Pons (tissue), 1 donor: ENCODE results near the gene DACT3.

ENCODE experiments used
- DNase-seq: peaks from one replicate; pipeline ENCODE4 v3.0.0-alpha.2; 2016; ENCODE audit warnings: low spot score

Gene DACT3

DNA sequence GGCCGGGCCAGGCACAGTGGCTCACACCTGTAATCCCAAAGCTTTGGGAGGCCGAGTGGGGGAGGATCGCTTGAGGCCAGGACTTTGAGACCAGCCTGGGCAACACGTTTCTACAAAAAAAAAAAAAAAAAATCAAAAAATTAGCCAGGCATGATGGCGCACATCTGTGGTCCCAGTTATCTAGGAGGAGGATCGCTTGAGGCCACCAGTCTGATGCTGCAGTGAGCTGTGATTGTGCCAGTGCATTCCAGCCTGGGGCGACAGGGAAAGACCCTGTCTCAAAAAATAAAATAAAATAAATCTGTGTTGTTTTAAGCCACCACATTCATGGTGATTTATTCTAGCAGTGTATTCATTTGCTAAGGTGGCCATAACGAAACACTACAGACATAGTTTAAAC is 4.1 kb upstream of the DACT3 start:
- DNase-seq = no peak

DNA sequence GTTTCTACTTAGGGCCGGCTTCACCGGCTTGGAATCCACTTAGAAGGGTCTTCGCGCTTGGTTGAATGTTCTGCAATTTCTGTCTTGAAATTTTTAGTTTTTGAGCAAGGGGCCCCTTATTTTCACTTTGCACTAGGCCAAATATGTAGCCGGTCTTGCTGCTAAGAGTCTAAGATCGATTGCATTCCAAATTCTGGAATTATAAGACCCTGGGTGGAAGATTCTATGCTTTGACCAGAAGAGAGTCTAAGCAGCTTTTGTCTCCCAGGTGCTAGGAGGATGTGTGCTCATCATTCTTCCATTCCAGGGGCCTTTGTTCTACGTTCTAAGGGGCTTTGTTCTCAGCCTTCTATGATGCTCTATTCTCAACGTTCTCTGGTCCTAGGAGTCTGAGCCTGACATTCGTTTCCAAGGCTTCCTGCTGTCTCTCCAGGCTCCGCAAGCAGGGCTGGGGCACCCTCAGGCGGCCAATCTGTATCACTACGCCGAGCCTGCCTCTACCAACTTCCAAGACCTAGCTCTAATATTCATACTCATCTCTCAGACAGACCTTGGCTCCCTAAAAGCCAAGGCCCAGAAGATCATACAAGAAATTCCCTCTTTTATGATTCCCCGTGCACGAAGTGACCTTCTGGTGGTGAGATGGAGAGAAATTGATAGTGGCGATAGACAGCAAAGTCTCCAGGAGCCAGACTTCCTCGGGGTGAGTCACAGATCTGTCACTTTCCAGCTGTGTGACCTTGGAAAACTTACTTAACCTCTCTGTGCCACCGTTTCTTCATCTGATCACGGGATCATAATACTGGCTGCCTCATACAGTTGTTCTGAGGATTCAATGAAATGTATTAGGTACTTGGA is 982 bp upstream of the DACT3 start:
- DNase-seq = peak; percentile 99

DNA sequence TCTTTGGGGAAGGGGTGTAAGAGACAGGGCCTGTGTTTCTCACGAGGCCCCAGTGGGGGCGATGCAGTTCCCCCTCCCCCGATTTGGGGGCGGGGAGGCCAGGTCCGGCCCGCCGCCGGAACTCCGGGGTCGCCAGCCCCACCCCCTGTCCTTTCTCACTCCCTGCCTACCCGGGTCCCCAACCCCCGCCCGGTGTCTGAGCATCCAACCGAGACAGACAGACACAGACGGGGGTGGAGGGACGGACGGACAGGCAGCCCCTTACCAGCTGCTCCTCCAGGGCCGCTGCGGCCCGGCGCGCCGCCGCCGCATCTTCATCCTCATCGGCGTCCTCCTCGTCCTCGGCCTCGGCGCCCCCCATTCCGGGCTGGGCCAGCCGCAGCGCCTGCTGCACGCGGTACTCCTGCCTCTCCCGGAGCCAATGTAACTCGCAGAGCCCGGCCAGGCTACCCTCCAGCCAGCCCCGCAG is 397 bp downstream of the DACT3 start:
- no peak for DNase-seq

DNA sequence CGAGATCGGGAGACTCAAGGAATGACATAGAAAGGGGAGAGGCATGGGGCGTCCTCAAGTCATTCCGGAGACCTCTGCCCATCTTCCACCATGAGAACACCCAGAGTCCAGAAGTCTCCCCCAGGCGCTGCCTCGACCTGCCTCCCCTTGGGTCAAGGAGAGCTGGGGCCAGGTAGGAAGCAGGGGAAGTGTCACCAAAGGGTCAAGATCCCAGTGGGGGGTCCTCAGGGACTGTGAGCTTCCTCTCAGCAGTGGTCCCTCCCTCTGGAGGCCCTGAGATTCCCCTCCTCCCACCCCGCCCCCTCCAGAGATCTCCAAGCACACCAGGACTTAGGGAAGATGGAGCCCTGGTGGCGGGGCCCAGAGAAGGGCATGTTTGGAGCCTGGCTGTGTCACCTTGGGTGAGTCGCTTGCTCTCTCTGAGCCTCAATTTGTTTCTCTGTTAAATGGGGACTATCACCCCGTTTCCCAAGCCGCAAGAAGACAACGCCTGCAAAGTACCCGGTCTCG is 919 bp downstream of the DACT3 start:
- peak; percentile 59 for DNase-seq

DNA sequence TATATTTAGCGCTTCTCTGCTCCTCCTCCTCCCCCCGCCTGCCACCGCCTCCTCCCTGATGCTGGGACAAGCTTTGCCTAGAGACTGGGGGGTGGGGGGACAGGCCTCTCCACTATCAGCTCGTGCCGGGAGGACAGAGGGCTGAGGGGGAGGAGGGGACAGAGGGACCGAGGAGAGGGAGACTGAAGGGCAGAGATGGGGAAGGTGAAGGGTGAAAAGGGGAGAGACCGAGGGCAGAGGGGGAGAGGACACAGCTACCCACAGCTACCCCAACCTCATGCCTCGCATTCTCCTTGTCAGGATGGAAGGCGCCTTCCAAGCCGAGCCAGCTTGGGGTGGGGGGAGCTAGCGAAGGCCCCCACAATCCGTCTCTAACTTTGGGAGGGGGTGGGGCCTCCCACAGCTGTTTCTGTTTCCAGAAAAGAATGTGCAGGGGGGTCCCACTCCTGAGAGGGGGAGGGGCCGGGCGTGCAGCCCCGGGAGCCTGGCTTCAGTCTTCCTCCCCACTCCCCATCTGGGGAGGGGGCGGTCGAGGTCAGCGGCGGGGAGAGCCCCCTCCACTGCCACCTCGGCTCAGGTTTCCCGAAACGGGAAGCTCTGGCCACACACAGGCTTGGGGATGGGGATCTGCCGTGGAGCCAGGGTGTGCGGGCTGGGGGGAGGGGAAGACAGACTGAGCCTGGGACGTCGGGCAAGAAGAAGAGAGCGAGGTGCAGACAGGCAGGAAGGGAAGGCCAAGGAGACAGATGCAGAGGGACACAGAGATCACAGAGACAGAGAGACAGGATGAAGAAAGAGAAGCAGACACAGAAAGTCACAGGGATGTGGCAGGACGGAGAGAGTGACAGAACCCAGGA is 1.6 kb downstream of the DACT3 start:
- peak; percentile 42 for DNase-seq

DNA sequence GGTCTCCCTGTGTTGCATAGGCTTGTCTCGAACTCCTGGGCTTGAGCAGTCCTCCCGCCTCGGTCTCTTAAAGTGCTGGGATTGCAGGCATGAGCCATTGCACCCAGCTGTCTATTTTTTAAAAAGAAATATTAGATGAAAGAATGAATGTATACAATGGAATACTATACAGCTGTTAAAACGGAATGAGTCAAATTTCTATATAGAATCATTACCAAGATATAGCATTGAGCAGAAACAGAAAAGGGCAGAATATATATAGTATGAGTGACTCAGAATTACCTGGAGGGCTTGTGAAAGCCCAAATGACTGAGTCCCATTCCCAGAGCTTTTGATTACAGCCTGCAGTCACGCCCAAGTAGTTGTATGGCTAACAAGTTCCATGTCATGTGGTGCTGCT is 4.4 kb downstream of the DACT3 start:
- DNase-seq = no peak

DNA sequence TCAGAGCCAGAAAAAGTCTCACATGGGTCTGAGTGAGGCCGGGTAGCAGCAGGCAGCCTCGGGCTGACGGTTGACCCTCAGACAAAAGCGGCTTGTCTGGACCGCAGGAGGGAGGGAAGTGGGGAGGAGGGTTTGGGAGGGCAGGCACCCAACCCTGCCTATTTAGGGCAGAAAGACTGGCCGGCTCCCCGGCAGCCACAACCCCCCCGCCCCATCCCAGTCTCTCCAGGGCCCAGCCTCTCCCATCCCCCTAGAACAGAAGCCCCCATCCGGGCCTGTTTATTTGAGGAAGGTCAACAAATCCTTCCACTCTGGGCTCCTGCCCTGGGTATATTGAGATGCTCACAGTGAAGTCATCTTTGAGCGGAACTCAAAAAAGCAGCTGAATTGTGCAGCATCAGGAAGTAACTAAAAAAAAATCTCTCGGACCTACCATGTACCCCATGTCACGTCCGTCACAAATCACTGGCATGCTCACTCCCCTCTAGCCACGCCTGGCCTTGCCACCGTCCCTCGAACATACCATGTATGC is 6.3 kb downstream of the DACT3 start:
- peak; percentile 92 for DNase-seq

DNA sequence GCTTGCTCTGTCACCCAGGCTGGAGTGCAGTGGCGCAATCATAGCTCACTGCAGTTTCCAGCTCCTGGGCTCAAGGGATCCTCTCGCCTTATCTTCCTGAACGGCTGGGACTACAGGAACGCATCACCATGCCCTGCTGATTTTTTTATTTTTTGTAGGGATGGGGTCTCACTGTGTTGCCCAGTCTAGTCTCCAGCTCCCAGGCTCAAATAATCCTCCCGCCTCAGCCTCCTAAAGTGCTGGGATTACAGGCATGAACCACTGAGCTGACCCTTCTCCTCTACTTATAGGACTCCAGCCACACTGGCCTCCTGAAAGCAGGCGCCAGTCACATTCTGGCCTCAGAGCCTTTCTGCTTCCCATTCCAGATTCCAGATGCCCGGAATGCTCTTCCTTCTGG is 10.5 kb downstream of the DACT3 start:
- DNase-seq = no peak

DNA sequence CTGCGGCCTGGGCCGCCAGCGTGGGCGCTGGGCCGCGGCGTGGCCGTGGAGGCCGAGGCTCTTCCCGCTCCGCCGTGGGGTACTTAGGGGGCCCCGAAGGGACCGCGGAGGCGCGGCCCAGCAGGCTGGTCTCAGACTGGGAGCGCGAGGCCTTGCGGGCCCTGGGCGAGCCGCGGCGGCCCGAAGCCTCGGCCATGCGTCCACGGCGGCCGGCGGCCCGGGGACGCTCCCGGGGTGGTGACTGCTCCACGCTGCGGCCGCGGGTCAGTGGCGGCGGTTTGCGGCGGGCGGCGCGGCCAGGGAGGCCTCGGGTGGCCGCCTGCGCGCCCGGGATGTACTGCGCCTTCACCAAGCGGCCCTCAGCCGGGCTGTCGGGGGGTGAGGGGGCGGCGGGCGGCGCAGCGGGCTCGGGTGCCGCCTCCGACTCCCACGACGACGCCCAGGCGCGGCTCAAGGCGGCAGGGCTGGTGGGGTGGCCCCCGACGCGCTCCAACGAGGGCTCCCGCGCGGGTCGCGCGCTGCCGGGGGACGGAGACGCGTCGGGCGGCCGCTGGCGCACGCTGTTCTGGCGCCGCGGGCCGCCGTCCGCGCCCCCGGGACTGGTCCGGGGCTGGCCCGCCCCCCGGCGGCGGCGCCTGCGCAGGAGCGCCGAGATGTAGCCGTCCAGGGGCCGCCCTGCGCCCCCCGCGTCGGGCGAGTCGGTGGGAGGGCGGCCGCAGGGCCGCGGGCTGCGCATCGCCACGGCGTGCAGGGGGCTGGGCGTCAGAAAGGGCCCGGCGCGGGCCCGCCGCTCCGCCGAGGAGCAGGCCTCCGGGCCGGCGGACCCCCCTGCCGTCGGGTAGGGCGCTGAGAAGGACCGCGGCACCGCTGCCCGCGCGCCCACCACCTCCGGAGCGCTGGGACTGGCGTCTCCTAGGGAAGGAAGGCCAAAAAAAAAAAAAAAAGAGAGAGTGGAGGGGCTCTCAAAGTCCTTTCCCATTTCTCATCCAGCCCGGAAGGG is 11.7 kb downstream of the DACT3 start:
- DNase-seq = no peak

DNA sequence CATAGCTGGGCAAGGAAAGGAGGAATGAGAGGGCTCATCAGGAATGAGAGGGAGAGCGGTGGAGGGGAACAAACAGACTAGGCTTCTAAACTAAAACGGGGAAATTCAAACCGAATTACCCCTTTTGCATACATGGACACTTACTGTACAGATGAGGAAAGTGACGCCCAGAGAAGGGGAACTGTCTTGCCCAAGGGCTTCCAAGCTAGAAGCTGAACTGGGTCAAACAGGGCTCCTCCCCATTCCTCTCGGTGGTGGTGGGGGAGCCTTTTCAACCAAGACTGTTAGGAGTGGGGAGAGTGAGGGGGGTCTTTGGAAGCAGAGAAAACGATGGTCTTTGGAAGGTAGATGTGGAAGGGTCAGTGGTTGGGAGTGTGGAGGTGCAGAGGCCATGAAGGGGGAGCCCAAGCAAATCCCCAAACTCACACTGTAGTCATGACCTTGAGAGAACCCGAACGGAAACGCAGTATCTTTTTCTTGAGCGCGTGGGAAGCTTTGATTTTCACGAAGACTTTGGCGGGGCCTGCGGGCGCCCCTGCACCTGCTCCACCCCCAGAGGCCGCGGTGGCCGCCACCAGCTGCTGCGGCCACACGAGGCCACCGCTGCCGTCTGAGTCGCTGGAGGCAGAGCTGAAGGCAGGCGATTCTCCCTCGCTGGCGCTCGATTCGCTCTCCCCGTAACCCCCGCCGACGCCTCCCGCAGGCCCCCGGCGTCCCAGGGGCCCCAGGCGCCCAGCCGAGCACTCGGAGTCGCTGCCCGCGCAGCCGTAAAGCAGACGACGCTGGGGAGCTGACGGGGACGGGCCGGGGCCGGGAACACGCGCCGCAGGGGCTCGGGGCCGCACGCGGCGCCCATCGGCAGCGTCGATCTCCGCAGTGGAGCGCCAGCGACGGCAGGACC is 12.7 kb downstream of the DACT3 start:
- DNase-seq = no peak

DNA sequence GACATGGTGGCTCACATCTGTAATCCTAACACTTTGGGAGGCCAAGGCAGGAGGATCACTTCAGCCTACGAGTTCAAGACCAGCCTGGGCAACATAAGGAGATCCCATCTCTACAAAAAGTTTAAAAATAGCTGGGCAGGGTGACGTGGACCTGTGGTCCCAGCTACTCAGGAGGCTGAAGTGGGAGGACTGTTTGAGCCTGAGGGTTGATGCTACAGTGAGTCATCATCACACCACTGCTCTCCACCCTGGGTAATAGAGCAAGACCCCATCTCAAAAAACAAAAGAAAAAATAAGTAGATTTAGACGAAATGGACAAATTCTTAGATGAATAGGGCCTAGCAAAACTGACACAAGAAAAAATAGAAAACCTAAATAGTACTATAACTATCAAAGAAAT is 14.6 kb downstream of the DACT3 start:
- no peak for DNase-seq

DNA sequence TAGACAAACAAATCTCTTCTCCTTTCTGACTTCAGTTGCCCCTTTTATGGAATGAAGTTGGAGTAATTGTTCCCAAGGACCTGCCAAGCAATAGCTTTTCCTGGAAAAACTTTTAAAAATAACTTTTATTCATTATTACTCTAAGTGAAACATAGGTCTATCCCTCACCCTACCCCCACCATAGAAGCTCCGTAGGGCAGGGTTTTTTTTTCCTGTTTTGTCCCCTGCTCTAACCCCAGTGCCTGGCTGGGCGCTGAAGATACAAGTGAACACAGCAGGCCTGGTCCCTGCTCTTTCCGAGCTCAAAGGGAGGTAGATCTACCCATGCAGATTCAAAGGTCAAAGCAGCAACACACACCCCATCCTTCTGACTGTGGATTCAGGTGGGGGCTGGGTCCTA is 16.3 kb downstream of the DACT3 start:
- no peak for DNase-seq

DNA sequence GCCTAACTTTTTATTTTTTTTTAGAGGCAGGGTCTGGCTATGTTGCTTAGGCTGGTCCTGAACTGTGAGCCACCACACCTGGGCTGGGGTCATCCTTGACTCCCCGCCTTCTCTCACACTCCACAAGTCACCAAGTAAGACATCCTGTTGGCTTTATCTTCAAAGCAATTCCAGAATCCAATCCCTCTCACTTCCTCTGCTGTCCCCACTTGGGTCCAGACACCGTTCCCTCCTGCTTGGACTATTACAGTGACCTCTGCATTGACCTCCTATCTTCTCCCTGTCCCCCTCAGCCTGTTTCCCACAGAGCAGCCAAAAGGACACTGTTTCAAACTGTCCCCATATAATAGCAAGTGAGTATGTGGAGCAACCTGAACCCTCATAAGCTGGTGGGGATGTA is 20.3 kb downstream of the DACT3 start:
- DNase-seq = no peak

DNA sequence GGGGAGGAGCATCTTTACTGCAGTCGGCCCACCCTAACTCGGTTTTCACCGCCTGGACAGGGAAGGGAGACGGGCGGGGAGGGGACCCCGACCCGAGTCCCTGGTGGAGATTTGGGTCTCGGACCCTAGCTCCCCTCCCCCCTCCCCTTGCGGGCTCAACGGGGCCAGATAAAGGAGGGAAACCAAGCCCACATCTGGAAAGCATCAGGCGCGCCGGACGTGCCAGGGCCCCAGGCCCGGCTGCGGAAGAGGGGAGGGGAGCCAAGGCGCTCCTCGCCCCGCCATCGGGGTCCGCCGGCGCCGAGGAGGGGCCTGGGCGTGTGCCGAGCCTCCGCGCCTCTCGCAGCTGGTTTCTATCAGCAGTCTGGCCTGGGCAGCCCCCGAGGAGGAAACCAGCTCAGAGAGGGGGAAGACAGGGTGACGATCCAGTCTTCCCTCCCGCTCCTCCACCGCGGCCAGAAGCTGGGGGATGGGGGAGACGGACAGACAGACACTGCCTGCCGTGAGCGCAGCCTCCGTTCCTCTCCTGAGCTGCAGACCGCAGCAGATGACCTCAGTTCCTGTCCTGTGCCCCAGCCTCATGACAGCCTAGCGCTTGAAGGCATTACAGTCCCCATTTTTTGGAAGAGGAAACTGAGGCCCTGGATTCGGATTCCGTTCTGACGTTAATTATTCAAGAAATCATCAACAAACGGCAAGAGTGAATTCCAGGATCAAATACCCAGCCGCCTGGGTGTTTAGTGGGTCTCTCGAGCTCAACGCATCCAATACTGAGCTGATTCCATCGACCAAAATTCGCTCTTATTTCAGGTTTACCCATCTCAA is 21.4 kb downstream of the DACT3 start:
- peak; percentile 32 for DNase-seq

DNA sequence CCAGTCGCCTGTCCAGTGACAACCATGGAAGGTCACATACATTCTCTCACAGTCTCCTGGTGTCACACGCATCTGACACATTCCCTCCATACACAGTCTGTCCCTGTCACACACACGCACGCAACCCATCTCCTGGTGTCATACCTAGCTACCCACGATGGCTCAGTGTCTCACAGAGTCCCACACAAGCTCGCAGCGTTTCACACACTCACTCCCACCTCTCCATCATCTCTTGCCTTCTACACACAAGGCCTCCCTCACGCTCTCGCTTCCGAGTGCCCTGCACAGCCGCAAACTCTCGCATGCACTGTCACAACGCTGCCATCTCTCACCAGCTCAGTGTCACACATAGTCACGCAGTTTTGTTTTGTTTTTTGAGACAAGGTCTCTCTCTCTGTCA is 23.8 kb downstream of the DACT3 start:
- no peak for DNase-seq

DNA sequence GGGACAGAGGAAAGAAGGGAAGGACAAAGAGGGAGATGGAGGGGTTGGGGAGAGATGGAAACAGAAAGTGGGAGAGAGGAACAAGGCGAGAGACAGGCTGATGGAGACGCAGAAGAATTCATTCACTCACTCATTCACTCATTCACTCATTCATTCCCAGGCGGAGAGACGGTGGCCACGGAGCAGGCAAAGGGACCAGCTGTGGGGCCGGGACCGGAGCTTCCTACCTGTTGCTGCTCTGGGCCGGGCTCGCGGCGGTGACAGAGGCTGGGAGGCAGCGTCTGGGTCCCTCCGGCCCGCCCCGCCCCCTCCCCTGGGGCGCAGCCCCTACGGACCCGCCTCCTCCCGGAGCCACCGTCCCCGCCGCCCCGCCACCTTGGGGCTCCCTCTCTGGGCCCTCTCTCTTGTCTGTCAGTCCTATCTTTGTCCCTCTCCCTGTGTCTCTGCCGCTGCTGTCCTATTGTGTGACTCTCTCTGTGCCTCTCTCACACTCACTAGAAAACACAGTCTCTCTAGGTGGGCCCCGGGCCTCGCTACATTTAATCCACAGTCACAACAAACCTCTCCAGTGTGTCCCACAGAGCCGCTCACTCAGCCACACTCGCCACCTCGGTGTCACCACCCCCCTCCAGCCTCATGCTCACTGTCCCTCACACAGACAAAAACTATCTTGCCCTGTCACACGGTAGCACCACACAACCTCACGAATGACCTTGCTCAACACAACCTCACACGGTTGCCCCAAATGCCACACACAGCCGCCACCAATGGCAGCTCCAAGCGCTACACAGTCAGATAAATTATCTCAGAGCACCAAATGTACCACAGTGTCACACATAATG is 24.8 kb downstream of the DACT3 start, which contains the start of gene GNG8:
TSS of gene GNG8 (minus strand) at position 283 of the 842 bp plus-strand sequence. CDS start 1,520 bp downstream, outside the sequence.
- DNase-seq = no peak

DNA sequence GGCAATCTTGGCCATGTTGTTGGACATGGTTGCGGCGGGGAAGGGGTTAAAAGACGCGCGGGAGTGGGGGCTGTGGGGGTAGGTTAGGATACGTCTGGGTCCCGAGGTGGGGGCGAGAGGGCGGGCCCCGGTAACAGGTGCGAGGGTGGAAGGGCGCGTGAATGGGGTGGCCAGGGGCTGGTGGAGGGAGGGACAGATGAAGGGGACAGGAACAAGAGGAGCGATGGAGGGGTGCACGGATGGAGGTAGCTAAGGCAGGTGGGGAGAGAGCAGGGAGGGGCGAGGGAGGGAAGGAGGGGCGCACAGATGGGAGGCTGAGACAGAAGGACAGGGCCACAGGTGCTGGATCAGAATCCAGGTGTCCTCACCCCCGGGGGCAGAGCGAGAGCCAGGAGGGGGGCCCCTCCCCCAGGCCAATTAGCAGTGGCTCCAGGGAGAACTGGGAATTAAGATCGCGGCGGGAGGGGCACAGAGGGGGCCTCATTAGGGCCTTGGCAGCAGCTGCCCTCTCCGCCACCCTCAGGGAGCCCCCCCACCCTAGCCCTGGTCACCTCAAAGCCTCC is 26.2 kb downstream of the DACT3 start:
- DNase-seq = no peak
